Gastroesophageal sphincter (tissue), 4 donors: ENCODE data around the gene SLC9A5. TPM values are rescaled to one million over a fixed set of nuclear protein-coding genes. Genes with fewer than 3 reads are reported as not detected.
A peak's percentile ranks its signal among the peaks of the same experiment; 100 is the strongest.

ENCODE experiments used
- ATAC-seq: fragments of 150-250 bp; one replicate; pipeline ENCODE4 v1.9.1; 2016; ENCODE audit warnings: mild to moderate bottlenecking, moderate library complexity
- H3K27ac ChIP-seq, 4 donors: fragments of 200-600 bp; sonication (generic) in 3 of 4; 1 replicate in 3 of 4; 2 replicates in 1 of 4; pipeline ENCODE4 v1.5.1; 2016 to 2019
- H3K27me3 ChIP-seq: fragments of 200-600 bp; sonication (generic); one replicate; pipeline ENCODE4 v1.5.1; 2019
- H3K36me3 ChIP-seq, 2 donors: fragments of 200-600 bp; sonication (generic); one replicate each; pipeline ENCODE4 v1.5.1; 2019; ENCODE audit warnings: control low read depth in 1 of 2
- H3K4me1 ChIP-seq, 3 donors: fragments of 200-600 bp; sonication (generic); 1 replicate in 2 of 3; 2 replicates in 1 of 3; pipeline ENCODE4 v1.5.1; 2016 to 2019; ENCODE audit warnings: control low read depth in 2 of 3
- H3K4me3 ChIP-seq, 2 donors: fragments of 200-600 bp; sonication (generic); one replicate each; pipeline ENCODE4 v1.5.1; 2019; ENCODE audit warnings: mild to moderate bottlenecking in 1 of 2, moderate library complexity in 1 of 2
- H3K9me3 ChIP-seq, 3 donors: fragments of 200-600 bp; sonication (generic); one replicate each; pipeline ENCODE4 v1.5.1; 2017 to 2019; ENCODE audit warnings: control low read depth in 2 of 3
- CTCF ChIP-seq, 4 experiments: fragments of 200-600 bp in 2 of 4; fragments of 450-650 bp in 2 of 4; sonication (generic) in 1 of 4; IDR thresholded peaks; one replicate each; pipeline ENCODE4 v1.5.1; 2017 to 2019; ENCODE audit warnings: antibody characterized with exemption in 4 of 4, mild to moderate bottlenecking in 2 of 4, moderate library complexity in 2 of 4
- EP300 ChIP-seq: sonication (generic); formaldehyde crosslinking; IDR thresholded peaks from one replicate; pipeline ENCODE4 v1.6.1; 2017; ENCODE audit warnings: antibody characterized with exemption, mild to moderate bottlenecking
- POLR2A ChIP-seq, 2 donors: fragments of 450-650 bp; IDR thresholded peaks; one replicate each; pipeline ENCODE4 v1.6.1; 2017; ENCODE audit warnings: antibody characterized with exemption in 2 of 2, mild to moderate bottlenecking in 2 of 2, moderate library complexity in 1 of 2
- POLR2AphosphoS5 ChIP-seq: sonication (generic); formaldehyde crosslinking; IDR thresholded peaks from one replicate; pipeline ENCODE4 v1.6.1; 2017; ENCODE audit warnings: antibody characterized with exemption
- WGBS, 2 donors: methylation state at CpG; one replicate each; pipeline ENCODE4 v1.1.5; 2018; ENCODE audit warnings: low coverage in 1 of 2; 5-methylcytosine and 5-hydroxymethylcytosine counted together
- total RNA-seq, 4 donors: library from RNA; depleted of rRNA; stranded (reverse); fragments of >200 nt; gene quantifications; one replicate each; pipeline ENCODE4 v1.1.0, GENCODE V29; 2016

SLC9A5 gene
- total RNA-seq, 4 donors from 2014 or later: 0.13 to 0.93 (median 0.21) TPM

- no peak overlapping the region for H3K27ac ChIP-seq
- WGBS, 2 donors: 100% methylated on average over 6 of the region's 10 CpGs; no CpG with 5 or more reads in 1 of the 2 donors
- no peaks in the 10 kb centered on the region for H3K27me3 ChIP-seq
- no peak for ATAC-seq
- no peak overlapping the region for H3K4me3 ChIP-seq
- H3K9me3 ChIP-seq: no peaks in the 10 kb centered on the region
- peaks cover 0 to 6% of the 10 kb centered on the region in 2 donors for H3K36me3 ChIP-seq
- H3K4me1 ChIP-seq: peaks cover 0 to 25% (median 11%) of the 10 kb centered on the region in 3 donors
- TF ChIP-seq EP300 (no peak), POLR2AphosphoS5 (no peak), CTCF (IDR thresholded peaks at IDR 0.05) (no peak), POLR2A (IDR thresholded peaks at IDR 0.05) (no peak)
These were observed 33.6 kb downstream of the SLC9A5 start for GRCh38 chr16:67282447-67282805.

- ATAC-seq: no peak
- TF ChIP-seq EP300 (no peak), POLR2AphosphoS5 (no peak), CTCF (IDR thresholded peaks at IDR 0.05) (no peak), POLR2A (IDR thresholded peaks at IDR 0.05) (no peak)
- Histone ChIP-seq H3K4me1 (peaks cover 0 to 16% (median 6%) of the 10 kb centered on the region in 3 donors), H3K9me3 (no peaks in the 10 kb centered on the region), H3K27ac (no peak overlapping the region), H3K27me3 (no peaks in the 10 kb centered on the region), H3K36me3 (peaks cover 0 to 6% of the 10 kb centered on the region in 2 donors), H3K4me3 (no peak overlapping the region)
- WGBS, 2 donors: 80 to 86% methylated on average over 7 of the region's 7 CpGs
These were observed 34.5 kb downstream of the SLC9A5 start for GRCh38 chr16:67283039-67283825.

GRCh38 chr16:67283826-67284555 is 35.2 kb downstream of the SLC9A5 start:
- Histone ChIP-seq H3K4me1 (peaks cover 0 to 9% (median 0%) of the 10 kb centered on the region in 3 donors), H3K27me3 (no peaks in the 10 kb centered on the region), H3K4me3 (no peak overlapping the region), H3K9me3 (no peaks in the 10 kb centered on the region), H3K36me3 (peaks cover 0 to 6% of the 10 kb centered on the region in 2 donors), H3K27ac (no peak overlapping the region)
- WGBS, 2 donors: 91% methylated on average over 12 of the region's 21 CpGs; no CpG with 5 or more reads in 1 of the 2 donors
- ATAC-seq: no peak
- TF ChIP-seq CTCF (IDR thresholded peaks at IDR 0.05) (no peak), EP300 (no peak), POLR2A (IDR thresholded peaks at IDR 0.05) (no peak), POLR2AphosphoS5 (no peak)

- no peaks in the 10 kb centered on the region for H3K27me3 ChIP-seq
- TF ChIP-seq POLR2AphosphoS5 (no peak), CTCF (IDR thresholded peaks at IDR 0.05) (peak in 1 of 4 experiments; percentile 41), EP300 (no peak), POLR2A (IDR thresholded peaks at IDR 0.05) (no peak)
- H3K9me3 ChIP-seq: no peaks in the 10 kb centered on the region
- ATAC-seq: no peak
- H3K36me3 ChIP-seq: peaks cover 0 to 6% of the 10 kb centered on the region in 2 donors
- no peak overlapping the region for H3K4me3 ChIP-seq
- WGBS, 2 donors: 80% methylated on average over 1 of the region's 34 CpGs; no CpG with 5 or more reads in 1 of the 2 donors
- H3K27ac ChIP-seq: no peak overlapping the region
- no peaks in the 10 kb centered on the region for H3K4me1 ChIP-seq
These were observed 36.2 kb downstream of the SLC9A5 start for GRCh38 chr16:67284699-67285646.
